ENCODE results near the gene CHP1.
"Not testable (repeated sequence)": the region's sequence is repeated elsewhere in the genome, so short reads cannot be mapped to it uniquely, and the experiment has no call there.

The CHP1 gene

DNA sequence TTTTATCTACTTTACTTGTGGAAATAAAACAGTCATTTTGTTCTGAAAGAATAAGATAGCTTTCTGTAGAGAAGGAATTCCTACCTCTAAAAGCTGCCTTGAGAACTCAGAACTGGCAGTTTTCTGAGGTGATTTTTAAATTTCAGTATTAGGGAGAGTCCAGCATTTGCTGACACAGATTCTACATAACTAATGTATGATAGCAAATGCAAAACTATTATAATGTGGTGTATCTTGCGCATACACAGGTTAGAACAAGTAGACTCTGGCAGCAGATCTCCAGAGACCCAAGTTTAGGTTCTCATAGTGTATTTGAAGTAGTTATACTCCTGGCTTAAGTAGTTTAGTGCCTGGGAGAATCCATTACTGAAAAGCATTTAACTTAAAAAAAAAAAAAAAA, 70.5 kb downstream of the CHP1 start:
- DNase-seq = no peak

DNA sequence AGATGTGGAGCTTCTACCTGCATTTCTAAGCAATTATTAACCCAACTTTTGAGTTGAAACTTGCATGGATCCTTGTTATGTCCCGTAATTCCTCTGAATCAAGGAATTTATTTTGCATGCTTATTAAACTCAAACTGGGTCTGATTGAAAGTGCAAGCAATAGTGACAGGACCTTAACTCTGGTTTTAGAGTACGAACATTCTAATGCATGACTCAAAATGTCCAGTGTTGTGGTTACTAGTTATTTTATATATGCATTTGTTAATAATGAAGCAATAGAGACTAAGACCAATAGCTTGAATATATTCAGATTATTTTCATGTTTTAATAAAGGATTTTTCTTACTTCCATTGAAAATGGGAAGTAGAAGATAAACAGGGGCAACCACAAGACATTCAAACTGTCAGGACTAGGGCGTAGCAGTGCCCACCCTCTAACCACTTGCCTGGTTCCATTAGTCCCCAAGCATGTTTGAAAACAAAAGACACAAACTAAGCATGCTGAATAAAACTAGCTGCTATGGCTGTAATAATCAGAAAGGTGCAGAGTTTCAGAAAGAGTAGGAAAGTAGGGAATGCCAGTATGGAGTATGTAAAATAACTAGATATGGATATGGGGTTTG, 73.2 kb downstream of the CHP1 start:
- DNase-seq = no peak

DNA sequence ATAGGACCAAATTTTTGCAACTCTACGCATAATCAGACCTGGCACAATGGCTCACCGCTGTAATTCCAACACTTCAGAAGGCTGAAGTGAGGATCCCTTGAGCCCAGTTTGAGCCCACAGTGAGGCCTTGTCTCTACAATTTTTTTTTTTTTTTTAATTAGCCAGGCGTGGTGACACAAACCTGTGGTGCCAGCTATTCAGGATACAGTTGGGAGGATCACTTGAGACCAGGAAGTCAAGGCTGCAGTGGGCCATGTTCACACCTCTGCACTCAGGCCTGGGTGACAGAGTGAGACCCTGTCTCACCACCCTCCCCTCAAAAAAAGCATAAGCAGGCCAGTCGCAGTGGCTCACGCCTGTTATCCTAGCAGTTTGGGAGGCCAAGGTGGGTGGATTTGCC, 76.6 kb downstream of the CHP1 start:
- DNase-seq = no peak

DNA sequence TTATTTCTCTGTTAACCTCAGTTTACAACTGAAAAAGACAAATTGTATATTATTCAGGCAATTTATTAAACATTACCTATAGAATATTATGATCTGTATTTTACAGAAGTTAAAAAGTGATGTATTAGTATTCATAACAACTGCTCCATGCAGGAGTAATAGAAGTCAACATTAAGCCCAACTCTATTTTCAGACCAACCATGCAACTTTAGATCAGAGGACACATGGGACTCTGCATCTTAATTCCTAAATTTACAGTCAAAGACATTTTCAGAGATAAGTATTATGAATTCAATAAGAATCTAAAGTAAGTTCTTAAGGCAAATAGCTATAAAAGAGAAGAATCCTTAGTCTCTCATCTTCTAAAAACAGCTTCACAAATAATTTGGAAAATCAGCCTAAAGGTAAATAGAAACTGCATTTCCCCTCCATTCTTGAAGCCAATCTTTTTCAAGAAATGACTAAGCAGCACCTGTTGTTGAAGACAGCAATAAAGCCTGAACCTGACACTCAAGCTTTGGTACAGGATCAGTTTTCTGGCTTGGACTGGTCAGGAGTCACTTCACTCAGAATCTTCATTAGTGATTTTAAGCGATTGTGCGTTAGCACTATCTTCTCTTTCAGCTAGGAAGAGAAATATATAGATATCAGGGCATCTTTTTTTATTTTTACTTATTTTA, 78.3 kb downstream of the CHP1 start:
- DNase-seq = no peak

DNA sequence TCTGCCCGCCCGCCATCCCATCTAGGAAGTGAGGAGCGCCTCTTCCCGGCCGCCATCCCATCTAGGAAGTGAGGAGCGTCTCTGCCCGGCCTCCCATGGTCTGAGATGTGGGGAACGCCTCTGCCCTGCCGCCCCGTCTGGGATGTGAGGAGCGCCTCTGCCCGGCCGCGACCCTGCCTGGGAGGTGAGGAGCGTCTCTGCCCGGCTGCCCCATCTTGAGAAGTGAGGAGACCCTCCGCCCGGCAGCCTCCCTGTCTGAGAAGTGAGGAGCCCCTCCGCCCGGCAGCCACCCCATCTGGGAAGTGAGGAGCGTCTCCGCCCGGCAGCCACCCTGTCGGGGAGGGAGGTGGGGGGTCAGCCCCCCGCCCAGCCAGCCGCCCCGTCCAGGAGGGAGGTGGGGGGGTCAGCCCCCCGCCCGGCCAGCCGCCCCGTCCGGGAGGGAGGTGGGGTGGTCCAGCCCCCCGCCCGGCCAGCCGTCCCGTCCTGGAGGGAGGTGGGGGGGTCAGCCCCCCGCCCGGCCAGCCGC, 89.8 kb downstream of the CHP1 start:
- not testable (repeated sequence) for DNase-seq

DNA sequence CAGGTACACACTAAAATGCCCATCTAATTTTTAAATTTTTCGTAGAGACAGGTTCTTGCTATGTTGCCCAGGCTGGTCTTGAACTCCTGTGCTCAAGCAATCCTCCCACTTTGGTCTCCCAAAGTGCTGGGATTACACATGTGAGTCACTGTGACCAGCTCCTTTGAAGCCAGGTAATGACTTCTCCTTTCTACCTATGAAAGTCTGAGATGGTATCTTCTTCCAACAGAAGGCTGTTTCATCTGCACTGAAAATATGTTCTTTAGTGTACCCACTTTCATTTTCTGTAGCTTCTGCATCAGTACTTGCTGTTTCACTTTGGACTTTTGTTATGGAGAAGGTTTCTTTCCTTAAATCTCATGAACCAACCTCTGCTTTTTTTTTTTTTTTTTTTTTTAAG, 92.5 kb downstream of the CHP1 start:
- no peak for DNase-seq

DNA sequence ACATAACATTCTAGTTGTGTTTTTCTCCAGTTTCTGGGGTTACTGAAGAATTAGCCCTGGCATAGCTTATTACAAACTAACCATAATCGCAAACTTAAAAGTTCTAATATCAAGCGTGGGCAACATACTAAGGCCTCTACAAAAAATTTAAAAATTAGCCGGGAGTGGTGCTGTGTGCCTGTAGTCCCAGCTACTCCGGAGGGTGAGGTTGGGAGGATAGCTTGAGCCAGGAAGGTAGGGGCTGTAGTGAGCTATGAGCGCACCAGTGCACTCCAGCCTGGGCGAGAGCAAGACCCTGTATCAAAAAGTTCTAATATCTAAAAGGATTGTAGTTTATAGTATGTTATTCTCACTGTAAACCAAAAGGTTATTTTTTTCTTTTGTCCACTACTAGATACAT, 100.2 kb downstream of the CHP1 start:
- no peak for DNase-seq

Data from amniotic stem cell (primary cell).